DMS79 (cell line): ENCODE data around the gene FLOT2.
"Not testable (repeated sequence)": the region's sequence is repeated elsewhere in the genome, so short reads cannot be mapped to it uniquely, and the experiment has no call there.

ENCODE experiments used
- DNase-seq: peaks from one replicate; lab custom pipeline; 2025; lab: John Stamatoyannopoulos, UW

The FLOT2 gene

GRCh38 chr17:28873839-28874238 lies 23.7 kb downstream of the FLOT2 start:
- no peak for DNase-seq

GRCh38 chr17:28871056-28871579 lies 26.4 kb downstream of the FLOT2 start:
- no peak for DNase-seq

- DNase-seq: no peak
These were observed 30.3 kb downstream of the FLOT2 start for GRCh38 chr17:28867276-28867675.

- no peak for DNase-seq
These were observed 31.4 kb downstream of the FLOT2 start for GRCh38 chr17:28865946-28866752.

GRCh38 chr17:28864991-28865849 lies 32.3 kb downstream of the FLOT2 start:
- DNase-seq: no peak

- no peak for DNase-seq
These were observed 33.6 kb downstream of the FLOT2 start for GRCh38 chr17:28863953-28864352.

GRCh38 chr17:28862561-28862960 lies 35.0 kb downstream of the FLOT2 start:
- DNase-seq: no peak

- DNase-seq: no peak
These were observed 35.9 kb downstream of the FLOT2 start for GRCh38 chr17:28861393-28862203.

GRCh38 chr17:28860363-28860808 lies 37.1 kb downstream of the FLOT2 start:
- DNase-seq: no peak

- no peak for DNase-seq
These were observed 38.7 kb downstream of the FLOT2 start for GRCh38 chr17:28858801-28859355.

- no peak for DNase-seq
These were observed 39.4 kb downstream of the FLOT2 start for GRCh38 chr17:28857905-28858800.

GRCh38 chr17:28856028-28856574 lies 41.4 kb downstream of the FLOT2 start:
- DNase-seq: no peak

GRCh38 chr17:28855336-28855679 lies 42.2 kb downstream of the FLOT2 start:
- DNase-seq: no peak

- DNase-seq: peak; percentile 89
These were observed 42.8 kb downstream of the FLOT2 start, which contains the start of gene ERAL1 for GRCh38 chr17:28854457-28855335. ERAL1 (plus strand) TSS chr17:28855016; CDS start chr17:28855035, 19 bp downstream.

GRCh38 chr17:28853295-28853694 lies 44.2 kb downstream of the FLOT2 start:
- no peak for DNase-seq

- no peak for DNase-seq
These were observed 48.3 kb downstream of the FLOT2 start for GRCh38 chr17:28849281-28849680.

- DNase-seq: not testable (repeated sequence)
These were observed 48.9 kb downstream of the FLOT2 start for GRCh38 chr17:28848667-28849066.

- DNase-seq: not testable (repeated sequence)
These were observed 50.8 kb downstream of the FLOT2 start for GRCh38 chr17:28846699-28847098.

GRCh38 chr17:28846231-28846630 lies 51.3 kb downstream of the FLOT2 start:
- no peak for DNase-seq
